Measurements from ENCODE around the gene STXBP4. TPM values are rescaled to one million over a fixed set of nuclear protein-coding genes. Genes with fewer than 3 reads are reported as not detected.

The STXBP4 gene
- polyA plus RNA-seq, 1 donor (not counting 4 experiments of a cell fraction or from before 2014, with no cell fraction given), result 4.2 TPM

DNA sequence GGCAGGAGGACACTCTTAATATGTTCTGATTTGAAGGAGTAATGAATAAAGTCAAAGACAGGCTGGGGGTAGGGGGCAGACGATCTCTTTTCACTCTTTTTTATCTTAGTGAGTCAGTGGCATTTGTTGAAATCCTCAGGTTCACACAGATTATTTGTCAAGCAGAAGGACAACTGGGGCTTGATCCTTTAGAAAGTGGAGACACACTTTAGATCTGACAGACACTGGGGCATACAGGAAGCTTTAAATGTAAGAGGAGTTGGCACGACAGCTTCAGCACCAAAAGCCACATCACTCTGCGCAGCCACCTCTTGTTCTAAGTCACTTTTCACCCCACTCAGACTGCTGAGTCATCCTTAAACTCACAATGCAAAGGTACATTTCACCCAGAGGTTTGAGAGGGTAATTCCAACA is 121.5 kb downstream of the STXBP4 start:
- no peak for FAIRE-seq

GRCh38 chr17:55093353-55093752 is 124.8 kb downstream of the STXBP4 start:
- TF ChIP-seq, protein P1, sequence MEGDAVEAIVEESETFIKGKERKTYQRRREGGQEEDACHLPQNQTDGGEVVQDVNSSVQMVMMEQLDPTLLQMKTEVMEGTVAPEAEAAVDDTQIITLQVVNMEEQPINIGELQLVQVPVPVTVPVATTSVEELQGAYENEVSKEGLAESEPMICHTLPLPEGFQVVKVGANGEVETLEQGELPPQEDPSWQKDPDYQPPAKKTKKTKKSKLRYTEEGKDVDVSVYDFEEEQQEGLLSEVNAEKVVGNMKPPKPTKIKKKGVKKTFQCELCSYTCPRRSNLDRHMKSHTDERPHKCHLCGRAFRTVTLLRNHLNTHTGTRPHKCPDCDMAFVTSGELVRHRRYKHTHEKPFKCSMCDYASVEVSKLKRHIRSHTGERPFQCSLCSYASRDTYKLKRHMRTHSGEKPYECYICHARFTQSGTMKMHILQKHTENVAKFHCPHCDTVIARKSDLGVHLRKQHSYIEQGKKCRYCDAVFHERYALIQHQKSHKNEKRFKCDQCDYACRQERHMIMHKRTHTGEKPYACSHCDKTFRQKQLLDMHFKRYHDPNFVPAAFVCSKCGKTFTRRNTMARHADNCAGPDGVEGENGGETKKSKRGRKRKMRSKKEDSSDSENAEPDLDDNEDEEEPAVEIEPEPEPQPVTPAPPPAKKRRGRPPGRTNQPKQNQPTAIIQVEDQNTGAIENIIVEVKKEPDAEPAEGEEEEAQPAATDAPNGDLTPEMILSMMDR (optimal IDR thresholded peaks at IDR 0.05 in 1 of 3, IDR thresholded peaks at IDR 0.05 in 1 of 3, conservative IDR thresholded peaks at IDR 0.05 in 1 of 3; ENCODE audit: extremely low read depth in 1 of 3, insufficient read depth in 2 of 3, low read length in 3 of 3), result no peak
- TF ChIP-seq EZH2 (IDR thresholded peaks at IDR 0.05; ENCODE audit: low read length), result no peak
- H3K4me3 ChIP-seq (ENCODE audit: control insufficient read depth in 2 of 3, extremely low read depth in 1 of 3, insufficient read depth in 2 of 3, low read depth in 1 of 3, low read length in 3 of 3), result no peak overlapping the region
- no peaks in the 10 kb centered on the region for H4K20me1 ChIP-seq (ENCODE audit: control insufficient read depth, extremely low read depth, insufficient read depth, low read length)
- no peak overlapping the region for H3K27ac ChIP-seq (ENCODE audit: control insufficient read depth, insufficient read depth, low read length)
- H3K27me3 ChIP-seq (ENCODE audit: control insufficient read depth, extremely low read depth, insufficient read depth, low read length), result no peaks in the 10 kb centered on the region
- no peaks in the 10 kb centered on the region for H3K9me3 ChIP-seq (ENCODE audit: control insufficient read depth, low read depth, low read length)
- no peak for DNase-seq (ENCODE audit: low read depth, low spot score)
- no peaks in the 10 kb centered on the region for H3K79me2 ChIP-seq (ENCODE audit: control insufficient read depth, insufficient read depth, low read length)
- dilution Hi-C loops (cut with MboI; ENCODE audit: extremely low pct_ligation_motif_present, low sequenced_read_pairs), result no loop called here
- FAIRE-seq, result no peak
- no peaks in the 10 kb centered on the region for H3K4me1 ChIP-seq (ENCODE audit: control insufficient read depth, extremely low read depth, insufficient read depth, low read length)
- H3K9ac ChIP-seq (ENCODE audit: control insufficient read depth, extremely low read depth, insufficient read depth, low read length), result no peak overlapping the region
- no peak overlapping the region for H3K4me2 ChIP-seq (ENCODE audit: control insufficient read depth, extremely low read depth, insufficient read depth, low read depth, low read length)
- no peak overlapping the region for H2AFZ ChIP-seq (ENCODE audit: control insufficient read depth, low read length)
- no peaks in the 10 kb centered on the region for H3K9me1 ChIP-seq (ENCODE audit: control insufficient read depth, extremely low read depth, insufficient read depth, low read length)
- H3K36me3 ChIP-seq (ENCODE audit: control insufficient read depth in 2 of 2, extremely low read depth in 1 of 2, insufficient read depth in 2 of 2, low read length in 2 of 2), result no peaks in the 10 kb centered on the region

More for the DNA sequence above, 121.5 kb downstream of the STXBP4 start:
- Histone ChIP-seq H3K4me2 (ENCODE audit: control insufficient read depth, extremely low read depth, insufficient read depth, low read depth, low read length) (no peak overlapping the region), H3K79me2 (ENCODE audit: control insufficient read depth, insufficient read depth, low read length) (no peaks in the 10 kb centered on the region), H3K4me1 (ENCODE audit: control insufficient read depth, extremely low read depth, insufficient read depth, low read length) (no peaks in the 10 kb centered on the region), H3K36me3 (ENCODE audit: control insufficient read depth in 2 of 2, extremely low read depth in 1 of 2, insufficient read depth in 2 of 2, low read length in 2 of 2) (no peaks in the 10 kb centered on the region), H3K9me3 (ENCODE audit: control insufficient read depth, low read depth, low read length) (no peaks in the 10 kb centered on the region), H3K4me3 (ENCODE audit: control insufficient read depth in 2 of 3, extremely low read depth in 1 of 3, insufficient read depth in 2 of 3, low read depth in 1 of 3, low read length in 3 of 3) (no peak overlapping the region), H3K27ac (ENCODE audit: control insufficient read depth, insufficient read depth, low read length) (no peak overlapping the region), H3K27me3 (ENCODE audit: control insufficient read depth, extremely low read depth, insufficient read depth, low read length) (no peaks in the 10 kb centered on the region), H3K9me1 (ENCODE audit: control insufficient read depth, extremely low read depth, insufficient read depth, low read length) (no peaks in the 10 kb centered on the region), H2AFZ (ENCODE audit: control insufficient read depth, low read length) (no peak overlapping the region), H4K20me1 (ENCODE audit: control insufficient read depth, extremely low read depth, insufficient read depth, low read length) (no peaks in the 10 kb centered on the region), H3K9ac (ENCODE audit: control insufficient read depth, extremely low read depth, insufficient read depth, low read length) (no peak overlapping the region)
- dilution Hi-C loops (cut with MboI; ENCODE audit: extremely low pct_ligation_motif_present, low sequenced_read_pairs), result no loop called here
- no peak for DNase-seq (ENCODE audit: low read depth, low spot score)
- TF ChIP-seq, protein P1 (optimal IDR thresholded peaks at IDR 0.05 in 1 of 3, IDR thresholded peaks at IDR 0.05 in 1 of 3, conservative IDR thresholded peaks at IDR 0.05 in 1 of 3; ENCODE audit: extremely low read depth in 1 of 3, insufficient read depth in 2 of 3, low read length in 3 of 3), result no peak
- no peak for TF ChIP-seq EZH2 (IDR thresholded peaks at IDR 0.05; ENCODE audit: low read length)
